DND-41 (cell line): Measurements from ENCODE around the gene GATA3.

Experiments used
- EZH2 ChIP-seq: IDR thresholded peaks from 3 replicates; pipeline ENCODE4 v1.6.1; 2012; ENCODE audit warnings: borderline replicate concordance, low read depth, mild to moderate bottlenecking, moderate library complexity, low read length, inconsistent platforms; ENCODE audit not compliant: severe bottlenecking
- TF ChIP-seq, protein P1 (sequence below): IDR thresholded peaks from 2 replicates; pipeline ENCODE4 v1.5.1; 2012; ENCODE audit warnings: borderline replicate concordance, low read length, moderate library complexity, mild to moderate bottlenecking; ENCODE audit not compliant: poor library complexity, severe bottlenecking; ENCODE audit errors: extremely low read depth

- TF ChIP-seq, protein P1, sequence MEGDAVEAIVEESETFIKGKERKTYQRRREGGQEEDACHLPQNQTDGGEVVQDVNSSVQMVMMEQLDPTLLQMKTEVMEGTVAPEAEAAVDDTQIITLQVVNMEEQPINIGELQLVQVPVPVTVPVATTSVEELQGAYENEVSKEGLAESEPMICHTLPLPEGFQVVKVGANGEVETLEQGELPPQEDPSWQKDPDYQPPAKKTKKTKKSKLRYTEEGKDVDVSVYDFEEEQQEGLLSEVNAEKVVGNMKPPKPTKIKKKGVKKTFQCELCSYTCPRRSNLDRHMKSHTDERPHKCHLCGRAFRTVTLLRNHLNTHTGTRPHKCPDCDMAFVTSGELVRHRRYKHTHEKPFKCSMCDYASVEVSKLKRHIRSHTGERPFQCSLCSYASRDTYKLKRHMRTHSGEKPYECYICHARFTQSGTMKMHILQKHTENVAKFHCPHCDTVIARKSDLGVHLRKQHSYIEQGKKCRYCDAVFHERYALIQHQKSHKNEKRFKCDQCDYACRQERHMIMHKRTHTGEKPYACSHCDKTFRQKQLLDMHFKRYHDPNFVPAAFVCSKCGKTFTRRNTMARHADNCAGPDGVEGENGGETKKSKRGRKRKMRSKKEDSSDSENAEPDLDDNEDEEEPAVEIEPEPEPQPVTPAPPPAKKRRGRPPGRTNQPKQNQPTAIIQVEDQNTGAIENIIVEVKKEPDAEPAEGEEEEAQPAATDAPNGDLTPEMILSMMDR = no peak
- TF ChIP-seq EZH2 = no peak
Observed at GRCh38 chr10:8042721-8043568, 11.5 kb upstream of the GATA3 start.
